PC-3 (cell line): ENCODE results near the gene RGPD3.

Source experiments
- EZH2 ChIP-seq: fragments of 300-600 bp; sonication (generic); IDR thresholded peaks from one replicate; pipeline ENCODE4 v1.6.1; 2017; ENCODE audit warnings: antibody characterized with exemption, mild to moderate bottlenecking, low read length; ENCODE audit not compliant: unreplicated experiment
- TF ChIP-seq, protein P1 (sequence below): fragments of 300-600 bp; sonication (generic); conservative IDR thresholded peaks from 2 replicates; pipeline ENCODE4 v1.5.1; 2017; ENCODE audit warnings: antibody characterized with exemption, low read depth, mild to moderate bottlenecking, low read length

DNA sequence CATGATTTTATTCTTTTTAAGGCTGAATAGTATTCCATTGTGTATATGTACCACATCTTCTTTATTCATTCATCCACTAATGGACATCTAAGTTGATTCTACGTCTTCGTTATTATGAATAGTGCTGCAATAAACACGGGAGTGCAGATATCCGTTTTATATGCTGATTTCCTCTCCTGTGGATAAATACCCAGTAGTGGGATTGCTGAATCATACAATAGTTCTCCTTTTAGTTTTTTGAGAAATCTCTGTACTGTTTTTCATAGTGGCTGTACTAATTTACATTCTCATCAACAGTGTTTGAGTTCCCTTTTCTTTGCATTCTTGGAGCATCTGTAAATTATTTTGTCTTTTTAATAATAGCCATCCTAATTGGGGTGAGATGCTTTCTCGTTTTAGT lies 114.5 kb downstream of the RGPD3 start:
- TF ChIP-seq, protein P1, sequence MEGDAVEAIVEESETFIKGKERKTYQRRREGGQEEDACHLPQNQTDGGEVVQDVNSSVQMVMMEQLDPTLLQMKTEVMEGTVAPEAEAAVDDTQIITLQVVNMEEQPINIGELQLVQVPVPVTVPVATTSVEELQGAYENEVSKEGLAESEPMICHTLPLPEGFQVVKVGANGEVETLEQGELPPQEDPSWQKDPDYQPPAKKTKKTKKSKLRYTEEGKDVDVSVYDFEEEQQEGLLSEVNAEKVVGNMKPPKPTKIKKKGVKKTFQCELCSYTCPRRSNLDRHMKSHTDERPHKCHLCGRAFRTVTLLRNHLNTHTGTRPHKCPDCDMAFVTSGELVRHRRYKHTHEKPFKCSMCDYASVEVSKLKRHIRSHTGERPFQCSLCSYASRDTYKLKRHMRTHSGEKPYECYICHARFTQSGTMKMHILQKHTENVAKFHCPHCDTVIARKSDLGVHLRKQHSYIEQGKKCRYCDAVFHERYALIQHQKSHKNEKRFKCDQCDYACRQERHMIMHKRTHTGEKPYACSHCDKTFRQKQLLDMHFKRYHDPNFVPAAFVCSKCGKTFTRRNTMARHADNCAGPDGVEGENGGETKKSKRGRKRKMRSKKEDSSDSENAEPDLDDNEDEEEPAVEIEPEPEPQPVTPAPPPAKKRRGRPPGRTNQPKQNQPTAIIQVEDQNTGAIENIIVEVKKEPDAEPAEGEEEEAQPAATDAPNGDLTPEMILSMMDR = no peak
- no peak for TF ChIP-seq EZH2
